IMR-90 (cell line): ENCODE results near the gene TUBA3D. TPM values are rescaled to one million over a fixed set of nuclear protein-coding genes. Genes with fewer than 3 reads are reported as not detected.

Source experiments
- ATAC-seq: fragments of 200-7000 bp; cut with Tn5 transposase; 2 replicates; pipeline ENCODE4 v1.9.1; 2020; ENCODE audit warnings: low read depth, mild to moderate bottlenecking, moderate library complexity
- BruUV-seq: library from RNA; stranded (reverse); fragments of 400-500 nt; replicated peaks from 2 replicates; lab custom pipeline; 2021; lab: Mats Ljungman, UMichigan
- CTCF ChIA-PET: fragments of 300-600 bp; formaldehyde crosslinking; extraction: SDS; loops from one replicate; lab custom pipeline; 2021; ENCODE audit warnings: antibody characterized with exemption; lab: Yijun Ruan, JAX
- POLR2A ChIA-PET: fragments of 300-600 bp; sonication (Branson Sonifier 250); formaldehyde crosslinking; loops from one replicate; lab custom pipeline; 2022; ENCODE audit warnings: antibody characterized with exemption; ENCODE audit not compliant: unreplicated experiment; lab: Charles Lee
- DNase-seq: peaks from one replicate; pipeline ENCODE4 v3.0.0; 2013
- H2AFZ ChIP-seq: replicated peaks from 2 replicates; pipeline ENCODE3; 2013; ENCODE audit warnings: low read length, mild to moderate bottlenecking; ENCODE audit not compliant: poor library complexity
- H2AK5ac ChIP-seq: 2 replicates; pipeline ENCODE4 v1.6.1; 2013; ENCODE audit warnings: low read depth, low read length, inconsistent platforms
- H2AK9ac ChIP-seq: replicated peaks from 2 replicates; pipeline ENCODE3; 2013; ENCODE audit warnings: mild to moderate bottlenecking, low read depth, low read length, moderate library complexity; ENCODE audit not compliant: poor library complexity
- H2BK120ac ChIP-seq: 2 replicates; pipeline ENCODE4 v1.6.1; 2013; ENCODE audit warnings: low read depth, low read length, inconsistent platforms
- H2BK15ac ChIP-seq: 3 replicates; pipeline ENCODE4 v1.6.1; 2013; ENCODE audit warnings: low read depth, low read length, inconsistent platforms
- H2BK20ac ChIP-seq: 2 replicates; pipeline ENCODE4 v1.6.1; 2013; ENCODE audit warnings: low read depth, mild to moderate bottlenecking, inconsistent platforms, low read length, moderate library complexity
- H2BK5ac ChIP-seq: 2 replicates; pipeline ENCODE4 v1.6.1; 2013; ENCODE audit warnings: mild to moderate bottlenecking, low read depth, low read length, inconsistent platforms; ENCODE audit not compliant: poor library complexity, severe bottlenecking
- H3K14ac ChIP-seq: replicated peaks from 2 replicates; pipeline ENCODE4 v1.6.1; 2013; ENCODE audit warnings: low read depth, low read length, inconsistent platforms
- H3K18ac ChIP-seq: 2 replicates; pipeline ENCODE4 v1.6.1; 2013; ENCODE audit warnings: low read depth, low read length, control low read depth
- H3K23ac ChIP-seq: 2 replicates; pipeline ENCODE4 v1.6.1; 2013; ENCODE audit warnings: low read depth, low read length, inconsistent platforms
- H3K27ac ChIP-seq: 2 replicates; pipeline ENCODE4 v1.5.1; 2013; ENCODE audit warnings: mild to moderate bottlenecking, control low read depth, low read length; ENCODE audit not compliant: insufficient read depth
- H3K27me3 ChIP-seq: 2 replicates; pipeline ENCODE4 v1.6.1; 2013; ENCODE audit warnings: low read length; ENCODE audit not compliant: control insufficient read depth, insufficient read depth
- H3K36me3 ChIP-seq: 2 replicates; pipeline ENCODE4 v1.6.1; 2013; ENCODE audit warnings: low read length, mixed read lengths; ENCODE audit not compliant: control insufficient read depth, insufficient read depth
- H3K4ac ChIP-seq: 2 replicates; pipeline ENCODE4 v1.6.1; 2013; ENCODE audit warnings: low read depth, low read length, inconsistent platforms
- H3K4me1 ChIP-seq: 2 replicates; pipeline ENCODE4 v1.6.1; 2013; ENCODE audit warnings: low read length, mixed read lengths; ENCODE audit not compliant: control insufficient read depth, insufficient read depth
- H3K4me2 ChIP-seq: 2 replicates; pipeline ENCODE4 v1.6.1; 2013; ENCODE audit warnings: low read depth, mild to moderate bottlenecking, control low read depth, low read length, moderate library complexity
- H3K4me3 ChIP-seq: 2 replicates; pipeline ENCODE4 v1.5.1; 2013; ENCODE audit warnings: low read depth, mild to moderate bottlenecking, control low read depth, low read length, moderate library complexity; ENCODE audit not compliant: insufficient read depth
- H3K56ac ChIP-seq: 2 replicates; pipeline ENCODE4 v1.6.1; 2013; ENCODE audit warnings: low read length, inconsistent platforms; ENCODE audit not compliant: insufficient read depth; ENCODE audit errors: extremely low read depth
- H3K79me1 ChIP-seq, 2 experiments: 2 replicates each; pipeline ENCODE4 v1.6.1; 2013; ENCODE audit warnings: low read length in 2 of 2, inconsistent platforms in 1 of 2, low read depth in 1 of 2
- H3K9ac ChIP-seq: 2 replicates; pipeline ENCODE4 v1.6.1; 2013; ENCODE audit warnings: low read depth, low read length, control low read depth
- H3K9me1 ChIP-seq: 2 replicates; pipeline ENCODE4 v1.6.1; 2013; ENCODE audit warnings: low read length, inconsistent platforms; ENCODE audit not compliant: insufficient read depth
- H3K9me3 ChIP-seq: 2 replicates; pipeline ENCODE4 v1.6.1; 2013; ENCODE audit warnings: low read length; ENCODE audit not compliant: control insufficient read depth, insufficient read depth
- H4K20me1 ChIP-seq: 2 replicates; pipeline ENCODE4 v1.6.1; 2013; ENCODE audit warnings: low read length, inconsistent platforms; ENCODE audit not compliant: insufficient read depth
- H4K5ac ChIP-seq: 2 replicates; pipeline ENCODE4 v1.6.1; 2013; ENCODE audit warnings: mild to moderate bottlenecking, low read depth, low read length, control low read depth
- H4K8ac ChIP-seq, 2 experiments: 2 replicates each; pipeline ENCODE4 v1.6.1; 2013; ENCODE audit warnings: low read depth in 2 of 2, low read length in 2 of 2, control low read depth in 1 of 2, inconsistent platforms in 1 of 2
- H4K91ac ChIP-seq: 2 replicates; pipeline ENCODE4 v1.6.1; 2013; ENCODE audit warnings: low read depth, low read length, inconsistent platforms; ENCODE audit not compliant: insufficient read depth
- BHLHE40 ChIP-seq: fragments of 150-350 bp; IDR thresholded peaks from 2 replicates; pipeline ENCODE4 v1.6.1; 2016; ENCODE audit warnings: mild to moderate bottlenecking, low read depth, low read length
- CEBPB ChIP-seq: IDR thresholded peaks from 2 replicates; pipeline ENCODE4 v1.6.1; 2012; ENCODE audit warnings: low read depth, low read length, improper control_type of control experiment
- FOS ChIP-seq: fragments of 150-350 bp; IDR thresholded peaks from 2 replicates; pipeline ENCODE4 v1.6.1; 2016; ENCODE audit warnings: low read depth, low read length
- MAFK ChIP-seq: IDR thresholded peaks from 2 replicates; pipeline ENCODE4 v1.6.1; 2012; ENCODE audit warnings: low read depth, low read length, improper control_type of control experiment
- MAZ ChIP-seq: IDR thresholded peaks from 2 replicates; pipeline ENCODE4 v1.6.1; 2012; ENCODE audit warnings: low read depth, mild to moderate bottlenecking, low read length, improper control_type of control experiment, moderate library complexity, borderline replicate concordance
- MXI1 ChIP-seq: IDR thresholded peaks from 2 replicates; pipeline ENCODE4 v1.6.1; 2012; ENCODE audit warnings: low read depth, mild to moderate bottlenecking, low read length, moderate library complexity, borderline replicate concordance
- POLR2A ChIP-seq: IDR thresholded peaks from 2 replicates; pipeline ENCODE4 v1.6.1; 2012; ENCODE audit warnings: mild to moderate bottlenecking, low read depth, low read length
- RAD21 ChIP-seq: IDR thresholded peaks from 2 replicates; pipeline ENCODE4 v1.6.1; 2012; ENCODE audit warnings: low read length, improper control_type of control experiment
- RCOR1 ChIP-seq: IDR thresholded peaks from 2 replicates; pipeline ENCODE4 v1.6.1; 2012; ENCODE audit warnings: mild to moderate bottlenecking, low read length, improper control_type of control experiment; ENCODE audit not compliant: insufficient replicate concordance
- RFX5 ChIP-seq: IDR thresholded peaks from 2 replicates; pipeline ENCODE4 v1.8.0; 2012; ENCODE audit warnings: low read depth, mild to moderate bottlenecking, low read length, moderate library complexity
- SMC3 ChIP-seq: fragments of 150-350 bp; IDR thresholded peaks from 2 replicates; pipeline ENCODE4 v1.6.1; 2016; ENCODE audit warnings: low read depth, mild to moderate bottlenecking, antibody characterized with exemption, low read length, moderate library complexity
- WGBS, 2 experiments: methylation state at CpG; one replicate each; pipeline versions ENCODE4 v1.1.5 to v1.1.7; 2013; ENCODE audit warnings: missing lambda C conversion rate in 2 of 2; ENCODE audit not compliant: insufficient read length in 1 of 2; ENCODE audit errors: extremely low coverage in 2 of 2; 5-methylcytosine and 5-hydroxymethylcytosine counted together
- dilution Hi-C: fragments of 300-500 bp; cut with HindIII; formaldehyde crosslinking; loops from one replicate; pipeline ENCODE4 v1.14.3; 2018; ENCODE audit warnings: low sequenced_read_pairs; ENCODE audit not compliant: unreplicated experiment
- in situ Hi-C: fragments of 300-500 bp; cut with MboI; formaldehyde crosslinking; loops from 3 replicates; pipeline ENCODE4 v1.14.3; 2019; ENCODE audit warnings: low sequenced_read_pairs, inconsistent platforms, mixed read lengths
- intact Hi-C: fragments of 100-400 bp; cut with micrococcal nuclease; formaldehyde crosslinking; loops from 2 replicates; pipeline ENCODE4 v1.10.0; 2022
- polyA plus RNA-seq, 3 experiments: library from polyadenylated mRNA; depleted of rRNA; stranded (reverse); fragments of >200 nt; gene quantifications; 2 replicates each; pipeline ENCODE4 v1.2.3, GENCODE V29; 2012; ENCODE audit warnings: low replicate concordance in 1 of 3
- total RNA-seq: library from RNA; depleted of rRNA; stranded (reverse); fragments of >200 nt; gene quantifications from 2 replicates; pipeline ENCODE4 v1.2.3, GENCODE V29; 2012
- TF ChIP-seq, protein P1 (sequence below): conservative IDR thresholded peaks from 2 replicates; pipeline ENCODE4 v1.5.1; 2012; ENCODE audit warnings: mild to moderate bottlenecking, low read depth, low read length, improper control_type of control experiment

Gene TUBA3D
- total and polyA plus RNA-seq, 2 of the 4 experiments (the other 2 are of a cell fraction), result not detected

DNA sequence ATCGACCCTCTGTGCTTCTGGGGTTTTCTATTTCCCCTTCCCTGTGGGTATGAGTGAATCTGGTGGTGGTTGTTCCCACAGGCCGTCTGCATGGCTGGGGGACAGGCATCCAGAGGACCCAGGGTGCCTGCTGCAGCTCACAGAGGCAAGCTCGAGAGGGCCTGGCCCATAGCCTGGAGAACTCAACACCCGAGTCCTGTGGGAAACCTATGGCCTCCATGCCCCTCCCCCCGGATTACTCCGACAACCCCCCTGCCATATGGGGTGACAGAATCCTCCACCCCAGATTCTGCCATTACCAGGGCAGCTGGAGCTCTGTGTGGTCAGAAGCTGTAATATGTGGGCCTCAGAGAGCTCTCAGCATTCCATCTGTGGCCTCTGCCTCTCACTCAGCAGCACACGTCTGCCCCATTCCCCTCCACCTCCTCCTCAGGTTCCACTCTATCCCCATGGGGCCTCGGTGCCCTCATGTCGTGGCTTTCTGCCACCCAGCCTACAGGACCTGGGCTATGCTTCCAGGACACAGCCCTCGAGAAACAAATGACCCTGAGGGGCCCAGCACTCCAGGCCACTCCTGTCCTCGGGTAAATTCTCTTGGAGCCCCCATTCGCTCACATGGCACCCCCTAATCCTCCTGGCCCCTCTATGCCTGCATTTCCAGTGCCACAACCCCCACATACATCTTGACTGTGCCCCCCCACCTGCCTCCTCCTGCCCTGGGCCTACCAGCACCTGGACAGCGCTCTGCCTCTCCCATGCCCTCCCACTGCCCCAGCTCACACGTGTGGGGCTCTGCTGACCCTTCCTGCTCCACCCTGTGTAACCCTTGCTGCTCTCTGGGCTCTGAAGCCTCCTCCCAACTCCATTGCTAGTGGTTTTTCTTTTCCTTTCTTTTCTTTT is 12.6 kb downstream of the TUBA3D start:
- 88% methylated on average over 4 of the region's 14 CpGs; no CpG with 5 or more reads in 1 of the 2 experiments for WGBS, 2 experiments
- Histone ChIP-seq H4K91ac (no peak overlapping the region), H2AK9ac (no peak overlapping the region), H3K18ac (no peak overlapping the region), H3K23ac (no peak overlapping the region), H3K9ac (no peak overlapping the region), H2BK20ac (no peak overlapping the region), H2BK120ac (no peak overlapping the region), H3K4me1 (0 out of 2 replicates have a peak, but pooled peaks cover 2% of the 10 kb centered on the region), H4K5ac (no peak overlapping the region), H3K14ac (no peak overlapping the region), H3K27ac (no peak overlapping the region), H3K56ac (no peak overlapping the region), H4K20me1 (no peaks in the 10 kb centered on the region; the same call in 1 of the 2 replicates), H3K79me1 (peaks cover 0 to 33% of the 10 kb centered on the region in 2 experiments; a peak in 1 of 4 replicates), H3K4me2 (no peak overlapping the region), H3K4ac (no peak overlapping the region), H3K36me3 (peaks cover 6% of the 10 kb centered on the region), H3K4me3 (no peak overlapping the region), H3K9me3 (no peaks in the 10 kb centered on the region), H2BK15ac (no peak overlapping the region), H4K8ac (no peak overlapping the region), H3K27me3 (no peaks in the 10 kb centered on the region), H2BK5ac (no peak overlapping the region), H2AFZ (no peak overlapping the region), H3K9me1 (no peaks in the 10 kb centered on the region), H2AK5ac (no peak overlapping the region)
- TF ChIP-seq SMC3 (no peak), RAD21 (no peak), MXI1 (no peak), CEBPB (no peak), MAZ (no peak), RCOR1 (no peak), MAFK (no peak), RFX5 (no peak), BHLHE40 (no peak), FOS (no peak), POLR2A (no peak)
- TF ChIP-seq, protein P1, sequence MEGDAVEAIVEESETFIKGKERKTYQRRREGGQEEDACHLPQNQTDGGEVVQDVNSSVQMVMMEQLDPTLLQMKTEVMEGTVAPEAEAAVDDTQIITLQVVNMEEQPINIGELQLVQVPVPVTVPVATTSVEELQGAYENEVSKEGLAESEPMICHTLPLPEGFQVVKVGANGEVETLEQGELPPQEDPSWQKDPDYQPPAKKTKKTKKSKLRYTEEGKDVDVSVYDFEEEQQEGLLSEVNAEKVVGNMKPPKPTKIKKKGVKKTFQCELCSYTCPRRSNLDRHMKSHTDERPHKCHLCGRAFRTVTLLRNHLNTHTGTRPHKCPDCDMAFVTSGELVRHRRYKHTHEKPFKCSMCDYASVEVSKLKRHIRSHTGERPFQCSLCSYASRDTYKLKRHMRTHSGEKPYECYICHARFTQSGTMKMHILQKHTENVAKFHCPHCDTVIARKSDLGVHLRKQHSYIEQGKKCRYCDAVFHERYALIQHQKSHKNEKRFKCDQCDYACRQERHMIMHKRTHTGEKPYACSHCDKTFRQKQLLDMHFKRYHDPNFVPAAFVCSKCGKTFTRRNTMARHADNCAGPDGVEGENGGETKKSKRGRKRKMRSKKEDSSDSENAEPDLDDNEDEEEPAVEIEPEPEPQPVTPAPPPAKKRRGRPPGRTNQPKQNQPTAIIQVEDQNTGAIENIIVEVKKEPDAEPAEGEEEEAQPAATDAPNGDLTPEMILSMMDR, result no peak
- ATAC-seq, result no peak
- dilution Hi-C loops, result no loop called here
- intact Hi-C loops, result no loop called here
- POLR2A ChIA-PET, result no interaction called here
- CTCF ChIA-PET, result interaction anchor here (0.6 kb wide), 1 partner anchor 74 kb away, joined by 4 read pairs; no protein-coding TSS in a partner anchor
- in situ Hi-C loops, result no loop called here
- no peak for DNase-seq
- BruUV-seq, result no TSS peak
